Measurements from ENCODE around the gene ABCF2. TPM values are rescaled to one million over a fixed set of nuclear protein-coding genes. Genes with fewer than 3 reads are reported as not detected.
A peak's percentile ranks its signal among the peaks of the same experiment; 100 is the strongest.

The ABCF2 gene
- polyA plus RNA-seq, 1 experiment, result 62.5 TPM

DNA sequence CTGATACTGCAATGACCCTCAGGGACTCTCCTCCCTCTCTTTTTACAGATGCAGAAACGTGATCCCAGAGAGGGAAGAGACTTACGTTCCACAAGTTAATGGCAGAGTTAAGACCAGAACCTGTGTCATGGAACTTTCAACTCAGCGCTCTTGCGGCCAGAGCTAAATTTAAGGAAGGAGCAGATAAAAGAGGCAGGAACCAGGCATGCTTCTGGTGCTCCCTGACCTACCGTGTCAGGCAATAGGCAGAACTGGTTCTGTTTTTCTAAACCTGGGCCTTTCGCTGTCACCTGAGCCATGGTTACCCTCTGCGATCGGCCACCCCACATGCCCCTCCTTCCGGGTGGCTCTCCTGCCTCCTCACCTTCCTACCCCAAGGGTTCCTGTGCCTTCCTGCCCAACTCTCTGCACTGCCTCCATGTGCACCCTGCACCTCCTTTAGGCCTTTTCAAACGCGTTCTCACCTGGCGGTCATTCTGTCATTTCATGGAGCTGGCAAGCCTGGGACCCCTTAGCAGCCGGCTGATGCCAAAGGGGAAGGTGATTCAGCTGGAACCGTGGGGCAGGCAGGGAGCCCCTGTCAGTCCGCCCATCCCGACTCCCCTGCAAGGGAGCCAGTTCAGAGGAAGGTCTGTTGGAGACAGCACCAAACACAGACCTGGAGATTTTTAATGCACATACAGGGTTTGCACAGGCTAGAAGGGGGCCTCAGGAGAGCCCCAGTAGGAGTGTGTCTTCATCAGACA is 51.8 kb downstream of the ABCF2 start:
- TF ChIP-seq, protein P1, sequence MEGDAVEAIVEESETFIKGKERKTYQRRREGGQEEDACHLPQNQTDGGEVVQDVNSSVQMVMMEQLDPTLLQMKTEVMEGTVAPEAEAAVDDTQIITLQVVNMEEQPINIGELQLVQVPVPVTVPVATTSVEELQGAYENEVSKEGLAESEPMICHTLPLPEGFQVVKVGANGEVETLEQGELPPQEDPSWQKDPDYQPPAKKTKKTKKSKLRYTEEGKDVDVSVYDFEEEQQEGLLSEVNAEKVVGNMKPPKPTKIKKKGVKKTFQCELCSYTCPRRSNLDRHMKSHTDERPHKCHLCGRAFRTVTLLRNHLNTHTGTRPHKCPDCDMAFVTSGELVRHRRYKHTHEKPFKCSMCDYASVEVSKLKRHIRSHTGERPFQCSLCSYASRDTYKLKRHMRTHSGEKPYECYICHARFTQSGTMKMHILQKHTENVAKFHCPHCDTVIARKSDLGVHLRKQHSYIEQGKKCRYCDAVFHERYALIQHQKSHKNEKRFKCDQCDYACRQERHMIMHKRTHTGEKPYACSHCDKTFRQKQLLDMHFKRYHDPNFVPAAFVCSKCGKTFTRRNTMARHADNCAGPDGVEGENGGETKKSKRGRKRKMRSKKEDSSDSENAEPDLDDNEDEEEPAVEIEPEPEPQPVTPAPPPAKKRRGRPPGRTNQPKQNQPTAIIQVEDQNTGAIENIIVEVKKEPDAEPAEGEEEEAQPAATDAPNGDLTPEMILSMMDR (IDR thresholded peaks at IDR 0.05; ENCODE audit: insufficient read depth, low read depth, low read length), result no peak
- Histone ChIP-seq H3K36me3 (ENCODE audit: control insufficient read depth, insufficient read depth, low read length) (no peaks in the 10 kb centered on the region), H3K4me3 (ENCODE audit: low read depth, low read length) (no peak overlapping the region), H3K27me3 (ENCODE audit: control insufficient read depth, insufficient read depth, low read length) (peaks cover 26% of the 10 kb centered on the region)
- DNase-seq (ENCODE audit: low read depth), result no peak
- ChIA-PET POLR2A (no interaction called here), CTCF (interaction anchor here (0.6 to 1.1 kb wide), 4 partner anchors 9 to 296 kb away, joined by 3 read pairs; no protein-coding TSS in a partner anchor)

DNA sequence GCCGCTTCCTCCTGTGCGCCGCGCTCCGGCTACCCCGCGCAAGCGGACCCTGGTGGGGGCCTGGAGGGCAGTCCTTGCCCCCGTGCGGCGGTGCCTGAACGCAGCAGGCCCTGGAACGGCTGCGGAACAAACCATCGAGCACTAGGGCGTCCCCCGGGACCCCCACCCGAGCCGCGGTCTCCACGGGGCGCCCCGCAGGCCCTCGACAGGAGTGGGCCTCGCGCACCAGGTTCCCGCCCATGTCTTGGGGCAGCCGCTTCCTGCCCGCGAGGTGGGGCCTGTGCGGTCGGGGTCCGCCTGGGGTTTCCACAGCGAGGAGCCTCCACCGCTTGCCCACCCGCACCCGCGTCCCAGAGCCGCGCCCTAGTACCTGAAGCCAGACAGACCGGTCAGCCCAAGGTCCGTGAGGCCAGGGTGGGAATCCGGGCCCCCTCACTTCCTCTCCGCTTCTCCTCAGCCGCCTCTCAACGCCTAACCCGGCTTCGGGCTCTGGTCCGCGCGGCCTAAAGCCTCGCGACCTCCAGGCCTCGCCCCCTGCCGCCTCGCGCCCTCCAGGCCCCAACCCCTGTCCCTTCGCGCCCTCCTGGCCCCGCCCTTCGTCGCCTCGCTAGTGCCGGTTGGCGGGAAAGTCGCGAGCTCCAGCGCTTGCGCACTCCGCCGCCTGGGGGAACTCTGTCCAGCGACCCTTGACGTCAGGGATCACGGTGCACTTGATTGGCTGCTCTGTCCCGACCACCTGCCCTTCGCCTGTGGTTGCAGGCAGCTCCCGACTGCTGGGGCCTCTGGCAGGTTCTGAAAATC is 52.6 kb downstream of the ABCF2 start:
- TF ChIP-seq, protein P1 (IDR thresholded peaks at IDR 0.05; ENCODE audit: insufficient read depth, low read depth, low read length), result no peak
- Histone ChIP-seq H3K27me3 (ENCODE audit: control insufficient read depth, insufficient read depth, low read length) (peaks cover 25% of the 10 kb centered on the region), H3K36me3 (ENCODE audit: control insufficient read depth, insufficient read depth, low read length) (no peaks in the 10 kb centered on the region), H3K4me3 (ENCODE audit: low read depth, low read length) (no peak overlapping the region)
- ChIA-PET CTCF (interaction anchor here (0.6 to 1.1 kb wide), 3 partner anchors 9 to 295 kb away, joined by 3 read pairs; no protein-coding TSS in a partner anchor), POLR2A (no interaction called here)
- DNase-seq (ENCODE audit: low read depth), result no peak

DNA sequence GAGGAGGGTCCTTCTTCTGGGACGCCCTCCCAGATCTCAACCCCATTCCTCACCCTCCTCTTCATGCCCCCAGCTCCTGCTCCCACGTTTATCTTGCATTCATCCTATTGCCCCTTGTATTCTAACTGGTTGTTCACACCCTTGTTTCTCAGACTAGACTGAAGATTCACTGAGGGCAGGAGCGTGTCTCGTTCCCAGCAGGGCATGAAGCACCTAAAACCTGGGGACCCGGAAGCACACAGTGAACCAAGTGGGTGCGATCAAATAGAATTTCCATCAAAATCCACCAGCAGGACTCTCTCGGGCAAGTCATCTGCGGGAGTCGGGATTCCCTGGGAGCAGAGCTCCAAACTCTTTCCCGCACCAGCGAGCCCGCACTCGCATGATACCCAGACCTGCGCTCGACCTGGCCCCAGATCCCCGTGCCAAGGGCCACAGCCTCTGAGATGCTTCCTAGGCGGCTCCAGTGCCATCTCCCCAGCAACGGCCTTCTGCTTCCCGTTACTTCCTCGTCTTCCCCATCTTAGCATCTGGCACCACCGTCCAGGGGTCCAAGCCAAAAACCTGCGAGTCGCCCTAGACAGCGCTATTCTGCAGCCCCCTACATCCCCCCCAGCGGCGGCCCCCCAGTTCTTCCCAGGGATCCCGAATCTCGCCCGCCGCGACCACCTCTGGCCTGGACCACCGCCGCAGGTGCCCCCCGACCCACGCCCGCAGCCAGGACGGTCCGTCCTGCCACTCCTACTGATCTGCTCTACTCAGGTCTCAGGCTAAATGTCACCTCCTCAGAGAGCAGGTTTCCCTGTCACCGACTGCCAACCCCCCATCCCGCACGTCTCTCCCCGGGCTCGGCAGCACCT is 53.4 kb downstream of the ABCF2 start:
- H3K27me3 ChIP-seq (ENCODE audit: control insufficient read depth, insufficient read depth, low read length), result peaks cover 26% of the 10 kb centered on the region
- no peak for DNase-seq (ENCODE audit: low read depth)
- no peaks in the 10 kb centered on the region for H3K36me3 ChIP-seq (ENCODE audit: control insufficient read depth, insufficient read depth, low read length)
- H3K4me3 ChIP-seq (ENCODE audit: low read depth, low read length), result no peak overlapping the region
- POLR2A ChIA-PET, result no interaction called here
- TF ChIP-seq, protein P1 (IDR thresholded peaks at IDR 0.05; ENCODE audit: insufficient read depth, low read depth, low read length), result no peak
- CTCF ChIA-PET, result interaction anchor here (0.7 to 1.3 kb wide), 7 partner anchors 9 to 147 kb away, joined by 3 to 8 read pairs (median 3); no protein-coding TSS in a partner anchor

DNA sequence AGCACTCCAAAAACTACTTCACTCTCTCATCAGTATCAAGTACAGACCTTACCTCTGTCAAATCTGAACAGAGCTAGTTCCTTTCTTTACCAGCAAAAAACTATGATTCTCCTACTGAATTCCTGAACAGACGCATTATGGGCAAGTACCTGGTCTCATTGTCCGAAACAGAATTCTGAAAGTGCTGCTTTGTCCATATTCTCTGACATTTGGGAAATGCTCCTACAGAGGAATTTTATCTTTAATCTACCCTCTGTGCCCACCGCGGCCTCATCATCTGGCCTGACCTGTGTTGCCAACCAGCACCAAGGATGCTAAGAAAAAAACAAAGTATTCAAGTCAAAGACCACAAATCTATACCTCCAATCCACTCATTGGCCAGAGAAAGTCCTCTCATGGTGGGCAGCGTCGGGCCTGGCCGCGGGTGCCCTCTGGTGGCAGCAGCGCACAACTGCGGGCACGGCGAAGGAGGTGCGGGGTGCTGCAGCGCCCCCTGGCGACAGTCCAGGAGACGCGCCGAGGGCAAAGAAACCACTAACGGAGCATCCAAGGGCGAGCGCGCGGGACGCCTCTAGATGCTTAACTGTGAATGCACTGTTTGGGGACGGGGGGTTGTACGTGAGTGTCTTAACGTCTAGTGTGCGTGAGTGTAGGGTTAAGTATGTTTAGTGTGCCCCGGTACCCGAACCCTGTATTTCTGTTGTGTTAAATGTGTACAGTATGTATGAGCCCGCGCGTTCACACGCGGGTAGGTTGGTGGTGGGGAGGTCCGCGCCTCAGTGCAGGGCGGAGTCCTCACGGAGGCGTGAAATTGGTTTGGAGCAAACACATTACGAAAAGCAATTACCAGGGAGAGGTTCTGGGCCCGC is 54.5 kb downstream of the ABCF2 start:
- Histone ChIP-seq H3K36me3 (ENCODE audit: control insufficient read depth, insufficient read depth, low read length) (no peaks in the 10 kb centered on the region), H3K27me3 (ENCODE audit: control insufficient read depth, insufficient read depth, low read length) (peaks cover 25% of the 10 kb centered on the region), H3K4me3 (ENCODE audit: low read depth, low read length) (no peak overlapping the region)
- TF ChIP-seq, protein P1 (IDR thresholded peaks at IDR 0.05; ENCODE audit: insufficient read depth, low read depth, low read length), result peak; percentile 100
- ChIA-PET CTCF (interaction anchor here (0.6 to 1.3 kb wide), 11 partner anchors 8 to 189 kb away, joined by 3 to 10 read pairs (median 4); no protein-coding TSS in a partner anchor), POLR2A (no interaction called here)
- peak; percentile 1 for DNase-seq (ENCODE audit: low read depth)

Measured in BJ (cell line).